Activated naive CD4-positive, alpha-beta T cell treated with anti-CD3 and anti-CD28 coated beads, Interleukin-2, amount 10 ng/mL, durations not matched to agents 7 days and 5 days (primary cell): ENCODE data around the gene SLC16A8.

Experiments used
- CTCF ChIA-PET: fragments of 350-600 bp; sonication (Branson Sonifier 250); formaldehyde crosslinking; loops from one replicate; lab custom pipeline; 2021; ENCODE audit warnings: antibody characterized with exemption; lab: Charles Lee
- DNase-seq: peaks from one replicate; pipeline ENCODE4 v3.0.0-alpha.2; 2020
- H3K27ac Mint-ChIP-seq: one replicate; pipeline ENCODE4 v1.8.0; 2021; ENCODE audit warnings: mild to moderate bottlenecking, moderate library complexity, mixed read lengths
- H3K27me3 Mint-ChIP-seq: one replicate; pipeline ENCODE4 v1.8.0; 2021; ENCODE audit warnings: mild to moderate bottlenecking, mixed read lengths
- H3K36me3 Mint-ChIP-seq: one replicate; pipeline ENCODE4 v1.8.0; 2021; ENCODE audit warnings: mixed read lengths
- H3K4me1 Mint-ChIP-seq: one replicate; pipeline ENCODE4 v1.8.0; 2021; ENCODE audit warnings: mixed read lengths
- H3K4me3 Mint-ChIP-seq: one replicate; pipeline ENCODE4 v1.8.0; 2021; ENCODE audit warnings: mild to moderate bottlenecking, moderate library complexity, mixed read lengths
- H3K9me3 Mint-ChIP-seq: one replicate; pipeline ENCODE4 v1.8.0; 2021; ENCODE audit warnings: mixed read lengths

Gene SLC16A8

GRCh38 chr22:38031491-38031890 is 52.5 kb downstream of the SLC16A8 start:
- H3K4me1 Mint-ChIP-seq, result no peaks in the 10 kb centered on the region

DNA sequence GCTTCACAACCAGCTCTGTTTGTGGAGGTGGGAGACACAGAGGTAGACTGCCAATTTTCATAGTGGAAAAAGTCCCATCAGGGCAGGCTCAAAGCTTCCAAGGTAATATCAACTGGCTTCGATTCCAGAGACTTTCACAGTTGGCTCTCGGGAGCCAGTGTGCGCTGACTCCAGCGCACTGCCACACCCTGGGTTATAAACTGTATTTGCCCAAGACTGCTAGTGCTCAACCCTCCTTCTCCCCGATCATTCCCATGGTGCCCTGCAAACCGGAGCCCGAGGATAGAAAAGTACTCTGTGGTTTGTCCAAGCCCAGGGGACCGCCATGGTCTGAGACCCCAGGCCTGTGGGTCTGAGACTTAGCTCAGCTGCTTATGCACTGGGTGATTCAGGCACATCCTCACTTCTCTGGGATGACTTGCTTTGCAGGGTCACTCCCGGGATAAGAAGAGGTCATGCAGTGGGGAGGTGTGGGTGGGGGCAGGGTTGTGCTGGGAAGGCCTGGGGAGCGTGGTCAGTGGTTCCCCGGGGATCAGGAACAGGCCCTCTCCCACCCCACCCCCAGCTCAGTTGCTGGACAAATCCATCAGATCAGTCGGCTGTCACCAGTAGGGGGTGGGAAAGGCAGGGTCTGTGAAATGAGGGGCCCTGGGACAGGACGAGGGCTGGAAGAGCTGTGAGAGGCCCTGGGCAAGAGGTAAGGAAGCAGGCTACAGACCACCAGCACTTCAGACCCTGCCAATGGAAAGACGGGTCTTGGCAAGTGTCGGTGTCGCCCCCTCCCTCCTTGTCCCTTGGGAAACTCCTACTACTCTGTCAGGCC is 53.5 kb downstream of the SLC16A8 start:
- H3K9me3 Mint-ChIP-seq, result no peaks in the 10 kb centered on the region
- CTCF ChIA-PET, result no interaction called here
- H3K27me3 Mint-ChIP-seq, result peaks cover 6% of the 10 kb centered on the region
- no peaks in the 10 kb centered on the region for H3K36me3 Mint-ChIP-seq
- no peak overlapping the region for H3K27ac Mint-ChIP-seq
- no peak overlapping the region for H3K4me3 Mint-ChIP-seq
- H3K4me1 Mint-ChIP-seq, result no peaks in the 10 kb centered on the region
- no peak for DNase-seq

More at GRCh38 chr22:38031491-38031890, 52.5 kb downstream of the SLC16A8 start:
- CTCF ChIA-PET, result no interaction called here
- no peak overlapping the region for H3K27ac Mint-ChIP-seq
- no peak for DNase-seq
- H3K27me3 Mint-ChIP-seq, result peaks cover 6% of the 10 kb centered on the region
- H3K4me3 Mint-ChIP-seq, result no peak overlapping the region
- H3K36me3 Mint-ChIP-seq, result no peaks in the 10 kb centered on the region
- H3K9me3 Mint-ChIP-seq, result no peaks in the 10 kb centered on the region

DNA sequence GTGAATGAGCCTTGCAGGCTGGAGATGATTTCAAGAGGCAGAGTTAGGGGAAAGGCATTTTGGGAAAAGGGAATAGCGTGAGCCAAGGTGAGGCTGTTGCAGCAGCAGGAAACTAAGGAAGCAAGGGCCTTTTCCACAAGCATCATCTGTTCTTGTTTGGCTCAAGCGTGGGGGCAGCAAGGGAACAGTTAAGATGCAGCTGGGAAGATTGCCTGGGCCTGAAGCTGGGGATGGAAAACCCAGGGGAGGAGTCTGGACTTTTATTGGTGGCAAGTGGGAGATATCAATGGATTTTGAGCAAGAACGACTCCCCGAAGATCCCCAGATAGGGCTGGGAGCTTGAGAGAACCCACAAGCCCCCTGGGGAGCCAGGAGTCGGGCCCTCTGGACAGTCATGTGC is 54.1 kb downstream of the SLC16A8 start:
- Mint-ChIP-seq H3K4me3 (no peak overlapping the region), H3K27ac (no peak overlapping the region), H3K9me3 (no peaks in the 10 kb centered on the region), H3K4me1 (no peaks in the 10 kb centered on the region), H3K27me3 (peaks cover 6% of the 10 kb centered on the region), H3K36me3 (no peaks in the 10 kb centered on the region)
- CTCF ChIA-PET, result no interaction called here
- no peak for DNase-seq

DNA sequence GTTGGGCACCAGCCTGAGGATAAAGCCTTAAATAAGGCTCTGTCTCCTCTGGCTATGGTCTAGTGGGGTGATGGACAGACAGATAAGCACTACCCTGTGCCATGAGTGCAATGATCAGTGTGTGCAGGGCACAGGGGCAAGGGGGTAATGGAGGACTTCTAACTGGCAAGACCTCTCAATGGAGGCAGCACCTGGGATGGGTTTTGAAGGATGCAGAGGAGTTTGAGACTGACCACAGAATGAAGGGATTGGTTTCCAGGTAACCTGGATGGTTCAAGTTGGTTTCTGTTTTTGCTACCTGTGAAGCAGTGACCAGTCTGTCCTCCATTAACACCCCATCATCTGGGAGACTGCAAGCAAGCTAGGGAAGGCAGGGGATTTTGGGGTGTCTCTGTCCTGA is 54.6 kb downstream of the SLC16A8 start:
- H3K4me1 Mint-ChIP-seq, result no peaks in the 10 kb centered on the region
- peaks cover 6% of the 10 kb centered on the region for H3K27me3 Mint-ChIP-seq
- H3K9me3 Mint-ChIP-seq, result no peaks in the 10 kb centered on the region
- no peak overlapping the region for H3K4me3 Mint-ChIP-seq
- DNase-seq, result no peak
- no peak overlapping the region for H3K27ac Mint-ChIP-seq
- CTCF ChIA-PET, result interaction anchor here (0.8 kb wide), 1 partner anchor 23 kb away, joined by 4 read pairs; no protein-coding TSS in a partner anchor
- no peaks in the 10 kb centered on the region for H3K36me3 Mint-ChIP-seq

DNA sequence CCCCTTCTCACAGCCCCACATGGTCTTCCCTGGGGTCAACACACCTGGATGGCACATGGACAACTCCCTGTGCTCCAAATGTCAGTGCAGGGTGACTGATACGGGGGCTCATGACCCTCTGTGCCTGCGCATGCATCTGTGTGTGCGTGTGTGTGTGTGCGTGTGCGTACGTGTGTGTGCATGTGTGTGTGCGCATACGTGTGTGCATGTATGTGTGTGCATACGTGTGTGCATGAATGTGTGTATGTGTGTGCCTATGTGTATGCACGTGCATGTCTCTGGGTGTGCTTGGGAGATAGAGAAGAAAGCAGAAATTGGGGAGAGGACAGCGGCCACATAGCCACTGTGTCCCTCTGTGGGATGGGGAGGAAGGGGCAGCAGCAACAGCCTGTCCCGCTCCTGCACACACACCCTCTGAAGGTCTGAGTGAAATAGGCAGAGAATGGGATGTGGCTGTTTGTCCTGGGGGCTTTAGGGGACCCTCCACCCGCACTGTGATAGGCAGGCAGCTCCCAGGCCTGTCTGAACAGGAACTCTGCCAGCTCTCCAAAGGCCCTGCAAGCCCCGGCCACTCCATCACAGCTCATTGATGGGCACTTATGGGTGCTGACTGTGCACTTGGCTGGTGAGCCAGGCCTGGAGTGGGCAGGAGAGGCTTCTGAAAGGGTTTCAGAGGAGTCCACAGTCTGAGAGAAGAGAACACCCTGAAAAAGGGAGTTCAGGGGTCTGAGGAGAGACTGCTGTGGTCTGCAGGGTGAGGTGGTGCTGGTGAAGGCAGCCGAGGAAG is 55.4 kb downstream of the SLC16A8 start:
- H3K4me1 Mint-ChIP-seq, result no peaks in the 10 kb centered on the region
- DNase-seq, result no peak
- H3K36me3 Mint-ChIP-seq, result no peaks in the 10 kb centered on the region
- peaks cover 6% of the 10 kb centered on the region for H3K27me3 Mint-ChIP-seq
- CTCF ChIA-PET, result interaction anchor here (0.8 kb wide), 1 partner anchor 24 kb away, joined by 4 read pairs; no protein-coding TSS in a partner anchor
- H3K9me3 Mint-ChIP-seq, result no peaks in the 10 kb centered on the region
- no peak overlapping the region for H3K4me3 Mint-ChIP-seq
- H3K27ac Mint-ChIP-seq, result no peak overlapping the region
